GM18511 (cell line): Measurements from ENCODE around the gene GAB2.
"Not testable (repeated sequence)": the region's sequence is repeated elsewhere in the genome, so short reads cannot be mapped to it uniquely, and the experiment has no call there.

ENCODE experiments used
- ATAC-seq: cut with Tn5 transposase; IDR thresholded peaks from one replicate; pipeline ENCODE4 v1.9.1; 2021; ENCODE audit warnings: mild to moderate bottlenecking, moderate library complexity; ENCODE audit not compliant: unreplicated experiment

Gene GAB2

GRCh38 chr11:78318321-78319114 lies 99.1 kb downstream of the GAB2 start:
- ATAC-seq: no peak

- ATAC-seq: no peak
These were observed 101.9 kb downstream of the GAB2 start for GRCh38 chr11:78315724-78316123.

- no peak for ATAC-seq
These were observed 102.9 kb downstream of the GAB2 start for GRCh38 chr11:78314762-78315161.

- ATAC-seq: no peak
These were observed 103.7 kb downstream of the GAB2 start for GRCh38 chr11:78313898-78314297.

GRCh38 chr11:78313181-78313795 lies 104.3 kb downstream of the GAB2 start:
- no peak for ATAC-seq

- peak; percentile 41 for ATAC-seq
These were observed 104.9 kb downstream of the GAB2 start for GRCh38 chr11:78312712-78313111.

- no peak for ATAC-seq
These were observed 105.8 kb downstream of the GAB2 start for GRCh38 chr11:78311702-78312371.

- peak; percentile 94 for ATAC-seq
These were observed 107.1 kb downstream of the GAB2 start for GRCh38 chr11:78310500-78310909.

GRCh38 chr11:78304201-78304600 lies 113.4 kb downstream of the GAB2 start:
- no peak for ATAC-seq

GRCh38 chr11:78300108-78300839 lies 117.3 kb downstream of the GAB2 start:
- ATAC-seq: no peak

- ATAC-seq: no peak
These were observed 118.5 kb downstream of the GAB2 start for GRCh38 chr11:78299000-78299710.

- no peak for ATAC-seq
These were observed 119.3 kb downstream of the GAB2 start for GRCh38 chr11:78298291-78298771.

- no peak for ATAC-seq
These were observed 121.4 kb downstream of the GAB2 start for GRCh38 chr11:78295991-78296930.

GRCh38 chr11:78295347-78295746 lies 122.3 kb downstream of the GAB2 start:
- no peak for ATAC-seq

- ATAC-seq: not testable (repeated sequence)
These were observed 123.5 kb downstream of the GAB2 start for GRCh38 chr11:78294100-78294499.

- no peak for ATAC-seq
These were observed 124.1 kb downstream of the GAB2 start for GRCh38 chr11:78293536-78293935.

GRCh38 chr11:78292109-78292803 lies 125.4 kb downstream of the GAB2 start:
- ATAC-seq: no peak

GRCh38 chr11:78291503-78292108 lies 126.0 kb downstream of the GAB2 start:
- no peak for ATAC-seq
